Neural crest cell (in vitro differentiated cells): Measurements from ENCODE around the gene PKIB. TPM values are rescaled to one million over a fixed set of nuclear protein-coding genes. Genes with fewer than 3 reads are reported as not detected.
A peak's percentile ranks its signal among the peaks of the same experiment; 100 is the strongest.
"Not testable (repeated sequence)": the region's sequence is repeated elsewhere in the genome, so short reads cannot be mapped to it uniquely, and the experiment has no call there.

Experiments
- DNase-seq: peaks from one replicate; pipeline ENCODE4 v3.0.0; 2021; ENCODE audit warnings: low read depth, mixed read lengths, low spot score
- H3K27ac Mint-ChIP-seq: one replicate; pipeline ENCODE4 v1.8.0; 2021; ENCODE audit warnings: mild to moderate bottlenecking, mixed read lengths; ENCODE audit not compliant: unreplicated experiment
- H3K27me3 Mint-ChIP-seq: 2 replicates; pipeline ENCODE4 v1.8.0; 2021; ENCODE audit warnings: low read depth, mild to moderate bottlenecking, mixed read lengths
- H3K36me3 Mint-ChIP-seq: 2 replicates; pipeline ENCODE4 v1.8.0; 2021; ENCODE audit warnings: low read depth, mild to moderate bottlenecking, mixed read lengths
- H3K4me1 Mint-ChIP-seq: 2 replicates; pipeline ENCODE4 v1.8.0; 2021; ENCODE audit warnings: mixed read lengths
- H3K4me3 Mint-ChIP-seq: one replicate; pipeline ENCODE4 v1.8.0; 2021; ENCODE audit warnings: mild to moderate bottlenecking, mixed read lengths
- H3K9me3 Mint-ChIP-seq: 2 replicates; pipeline ENCODE4 v1.8.0; 2021; ENCODE audit warnings: mixed read lengths
- total RNA-seq: library from RNA; stranded (reverse); gene quantifications from 2 replicates; pipeline ENCODE4 v1.2.1, GENCODE V29; 2021
- TF ChIP-seq, protein P1 (sequence below): fragments of 200-600 bp; sonication (generic); conservative IDR thresholded peaks from 2 replicates; pipeline ENCODE4 v1.5.0; 2021; ENCODE audit warnings: antibody characterized with exemption, mild to moderate bottlenecking

Gene PKIB
- total RNA-seq, 1 donor from 2014 or later = 86.4 TPM

DNA sequence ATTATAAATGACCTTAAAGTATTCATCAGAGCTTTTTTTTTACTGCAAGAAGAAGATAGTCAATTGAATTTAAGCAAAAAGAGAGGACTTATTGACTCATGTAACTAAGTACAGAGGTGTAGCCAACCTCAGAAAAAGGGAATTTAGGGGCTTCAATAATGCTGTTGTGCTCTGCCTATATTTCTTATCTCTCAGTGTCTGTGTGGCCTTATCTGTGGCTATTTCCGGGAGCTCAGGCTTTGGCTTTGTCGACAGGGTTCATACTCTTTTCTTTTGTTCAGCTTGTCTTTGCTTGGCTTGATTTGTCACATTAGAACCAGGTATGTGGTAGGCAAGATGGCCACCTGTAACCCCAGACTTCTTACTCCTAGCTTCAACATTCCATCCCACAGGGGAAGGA, 130.7 kb downstream of the PKIB start:
- Mint-ChIP-seq H3K36me3 (no peaks in the 10 kb centered on the region), H3K4me3 (no peak overlapping the region), H3K27ac (no peak overlapping the region), H3K4me1 (peaks cover 8% of the 10 kb centered on the region), H3K27me3 (no peaks in the 10 kb centered on the region), H3K9me3 (no peaks in the 10 kb centered on the region)
- TF ChIP-seq, protein P1, sequence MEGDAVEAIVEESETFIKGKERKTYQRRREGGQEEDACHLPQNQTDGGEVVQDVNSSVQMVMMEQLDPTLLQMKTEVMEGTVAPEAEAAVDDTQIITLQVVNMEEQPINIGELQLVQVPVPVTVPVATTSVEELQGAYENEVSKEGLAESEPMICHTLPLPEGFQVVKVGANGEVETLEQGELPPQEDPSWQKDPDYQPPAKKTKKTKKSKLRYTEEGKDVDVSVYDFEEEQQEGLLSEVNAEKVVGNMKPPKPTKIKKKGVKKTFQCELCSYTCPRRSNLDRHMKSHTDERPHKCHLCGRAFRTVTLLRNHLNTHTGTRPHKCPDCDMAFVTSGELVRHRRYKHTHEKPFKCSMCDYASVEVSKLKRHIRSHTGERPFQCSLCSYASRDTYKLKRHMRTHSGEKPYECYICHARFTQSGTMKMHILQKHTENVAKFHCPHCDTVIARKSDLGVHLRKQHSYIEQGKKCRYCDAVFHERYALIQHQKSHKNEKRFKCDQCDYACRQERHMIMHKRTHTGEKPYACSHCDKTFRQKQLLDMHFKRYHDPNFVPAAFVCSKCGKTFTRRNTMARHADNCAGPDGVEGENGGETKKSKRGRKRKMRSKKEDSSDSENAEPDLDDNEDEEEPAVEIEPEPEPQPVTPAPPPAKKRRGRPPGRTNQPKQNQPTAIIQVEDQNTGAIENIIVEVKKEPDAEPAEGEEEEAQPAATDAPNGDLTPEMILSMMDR = no peak
- DNase-seq = no peak

DNA sequence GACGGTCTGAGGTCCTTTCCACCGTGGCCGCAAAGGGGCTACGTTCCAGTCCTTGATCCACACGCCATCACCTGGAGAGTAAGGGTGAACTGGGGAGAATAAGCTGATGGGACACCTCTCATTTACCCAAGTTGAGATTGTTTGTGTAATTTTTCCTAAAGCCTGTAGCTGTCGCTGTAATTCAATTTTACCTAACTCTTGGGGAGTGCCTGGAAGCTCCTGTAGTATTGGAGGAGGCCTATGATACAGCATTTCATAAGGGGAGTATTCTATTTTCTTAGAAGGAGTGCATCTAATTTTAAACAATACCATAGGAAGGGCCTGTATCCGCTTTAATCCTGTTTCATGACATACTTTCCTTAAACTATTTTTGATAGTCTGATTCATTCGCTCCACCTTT, 134.0 kb downstream of the PKIB start:
- H3K27me3 Mint-ChIP-seq, H3K9me3 Mint-ChIP-seq, H3K4me1 Mint-ChIP-seq, H3K36me3 Mint-ChIP-seq, DNase-seq, H3K4me3 Mint-ChIP-seq: not testable (repeated sequence)
- peak overlapping the region; percentile 4 for H3K27ac Mint-ChIP-seq
- TF ChIP-seq, protein P1 = peak; percentile 51

GRCh38 chr6:122744856-122745255, 134.7 kb downstream of the PKIB start:
- not testable (repeated sequence) for H3K27me3 Mint-ChIP-seq, DNase-seq, H3K4me3 Mint-ChIP-seq, H3K36me3 Mint-ChIP-seq, H3K9me3 Mint-ChIP-seq, H3K4me1 Mint-ChIP-seq
- H3K27ac Mint-ChIP-seq = peak overlapping the region; percentile 59

DNA sequence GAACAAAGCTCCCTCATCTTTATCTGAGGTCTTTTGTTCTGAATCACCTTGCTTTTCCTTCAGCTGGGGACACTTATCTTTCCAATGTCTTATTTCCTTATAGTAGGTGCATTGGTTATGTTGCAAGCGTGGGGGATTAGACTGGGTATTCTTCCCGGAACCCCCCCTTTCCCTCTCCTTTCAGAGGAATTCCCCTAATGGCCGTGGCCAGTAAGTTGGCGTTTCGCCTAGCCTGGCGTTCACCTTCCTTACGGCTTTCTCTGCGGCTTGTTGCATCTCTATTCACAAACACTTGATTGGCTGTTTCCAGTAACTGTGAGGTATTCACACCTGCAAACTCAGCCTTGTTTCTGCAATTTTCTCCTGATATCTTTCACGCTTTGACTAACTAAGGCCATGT, 136.5 kb downstream of the PKIB start:
- Mint-ChIP-seq H3K9me3 (peaks cover 10% of the 10 kb centered on the region), H3K4me3 (no peak overlapping the region), H3K27me3 (no peaks in the 10 kb centered on the region), H3K36me3 (peaks cover 9% of the 10 kb centered on the region), H3K27ac (peak overlapping the region; percentile 60), H3K4me1 (peaks cover 12% of the 10 kb centered on the region)
- DNase-seq = no peak
- TF ChIP-seq, protein P1 = no peak

- Mint-ChIP-seq H3K4me3 (no peak overlapping the region), H3K4me1 (peaks cover 13% of the 10 kb centered on the region), H3K36me3 (peaks cover 9% of the 10 kb centered on the region), H3K27me3 (no peaks in the 10 kb centered on the region), H3K27ac (no peak overlapping the region), H3K9me3 (peaks cover 10% of the 10 kb centered on the region)
- no peak for DNase-seq
- TF ChIP-seq, protein P1 = no peak
These were observed 137.4 kb downstream of the PKIB start for GRCh38 chr6:122747573-122747972.

DNA sequence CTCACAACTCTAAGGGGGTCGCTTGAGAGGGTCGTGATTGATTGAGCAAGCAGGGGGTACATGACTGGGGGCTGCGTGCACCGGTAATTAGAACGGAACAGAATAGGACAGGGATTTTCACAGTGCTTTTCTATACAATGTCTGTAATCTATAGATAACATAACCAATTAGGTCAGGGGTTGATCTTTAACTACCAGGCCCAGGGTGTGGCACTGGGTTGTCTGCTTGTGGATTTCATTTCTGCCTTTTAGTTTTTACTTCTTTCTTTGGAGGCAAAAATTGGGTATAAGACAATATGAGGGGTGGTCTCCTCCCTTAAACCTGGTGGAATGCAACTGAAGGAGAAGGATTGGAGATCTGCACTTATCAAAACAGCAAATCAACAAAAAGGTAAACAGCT, 138.7 kb downstream of the PKIB start:
- not testable (repeated sequence) for H3K9me3 Mint-ChIP-seq, H3K27me3 Mint-ChIP-seq, H3K27ac Mint-ChIP-seq, H3K36me3 Mint-ChIP-seq, DNase-seq, H3K4me3 Mint-ChIP-seq
- H3K4me1 Mint-ChIP-seq = peaks cover 23% of the 10 kb centered on the region

GRCh38 chr6:122749451-122750050, 139.3 kb downstream of the PKIB start:
- H3K9me3 Mint-ChIP-seq = peaks cover 11% of the 10 kb centered on the region
- TF ChIP-seq, protein P1 = no peak
- H3K4me1 Mint-ChIP-seq = peaks cover 28% of the 10 kb centered on the region
- no peaks in the 10 kb centered on the region for H3K27me3 Mint-ChIP-seq
- no peak for DNase-seq
- H3K4me3 Mint-ChIP-seq = no peak overlapping the region
- no peak overlapping the region for H3K27ac Mint-ChIP-seq
- peaks cover 10% of the 10 kb centered on the region for H3K36me3 Mint-ChIP-seq
